ENCODE data around the gene TGM4. TPM values are rescaled to one million over a fixed set of nuclear protein-coding genes. Genes with fewer than 3 reads are reported as not detected.

The TGM4 gene
- total and polyA plus RNA-seq, 9 donors: not detected

DNA sequence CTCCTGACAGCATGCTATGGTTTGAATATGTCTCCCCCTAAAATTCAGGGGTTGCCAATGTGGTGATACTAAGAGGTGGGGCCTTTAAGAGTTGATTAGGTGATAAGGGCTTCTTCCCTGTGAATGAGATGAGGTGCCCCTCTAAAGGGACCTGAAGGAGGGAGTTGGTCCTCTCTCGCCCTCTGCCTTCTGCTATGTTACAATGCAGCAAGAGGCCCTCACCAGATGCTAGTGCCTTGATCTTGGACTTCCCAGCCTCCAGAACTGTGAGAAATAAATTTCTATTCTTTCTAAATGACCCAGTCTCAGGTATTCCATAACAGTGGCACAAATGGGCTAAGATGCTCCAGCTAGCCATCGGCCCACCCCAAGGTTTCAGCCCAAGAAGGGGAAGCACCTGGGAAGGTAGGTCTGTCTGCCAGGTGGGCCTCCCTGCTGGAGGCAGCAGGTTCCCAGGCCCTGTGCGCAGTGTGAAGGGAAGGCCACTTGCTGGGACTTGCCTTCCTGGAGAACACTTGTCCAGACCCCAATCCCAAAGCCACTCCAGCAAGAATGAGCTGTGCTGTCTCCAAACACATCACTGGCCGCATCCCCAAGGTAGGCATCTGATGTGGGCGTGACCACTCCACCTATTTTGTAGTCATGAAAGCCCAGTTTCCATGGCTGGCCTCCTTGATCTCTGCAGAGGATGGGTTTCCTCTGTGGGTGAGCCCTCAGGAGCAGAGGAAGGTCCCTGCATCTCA, 9.0 kb downstream of the TGM4 start:
- H3K27me3 ChIP-seq: no peaks in the 10 kb centered on the region
- H3K27ac ChIP-seq: no peak overlapping the region
- WGBS, 3 donors: 87 to 93% (median 89%) methylated on average over 5 of the region's 5 CpGs
- no peaks in the 10 kb centered on the region for H3K36me3 ChIP-seq
- H3K4me3 ChIP-seq: no peak overlapping the region
- no peak for DNase-seq
- TF ChIP-seq EP300 (IDR thresholded peaks at IDR 0.05): no peak
- TF ChIP-seq, protein P1, sequence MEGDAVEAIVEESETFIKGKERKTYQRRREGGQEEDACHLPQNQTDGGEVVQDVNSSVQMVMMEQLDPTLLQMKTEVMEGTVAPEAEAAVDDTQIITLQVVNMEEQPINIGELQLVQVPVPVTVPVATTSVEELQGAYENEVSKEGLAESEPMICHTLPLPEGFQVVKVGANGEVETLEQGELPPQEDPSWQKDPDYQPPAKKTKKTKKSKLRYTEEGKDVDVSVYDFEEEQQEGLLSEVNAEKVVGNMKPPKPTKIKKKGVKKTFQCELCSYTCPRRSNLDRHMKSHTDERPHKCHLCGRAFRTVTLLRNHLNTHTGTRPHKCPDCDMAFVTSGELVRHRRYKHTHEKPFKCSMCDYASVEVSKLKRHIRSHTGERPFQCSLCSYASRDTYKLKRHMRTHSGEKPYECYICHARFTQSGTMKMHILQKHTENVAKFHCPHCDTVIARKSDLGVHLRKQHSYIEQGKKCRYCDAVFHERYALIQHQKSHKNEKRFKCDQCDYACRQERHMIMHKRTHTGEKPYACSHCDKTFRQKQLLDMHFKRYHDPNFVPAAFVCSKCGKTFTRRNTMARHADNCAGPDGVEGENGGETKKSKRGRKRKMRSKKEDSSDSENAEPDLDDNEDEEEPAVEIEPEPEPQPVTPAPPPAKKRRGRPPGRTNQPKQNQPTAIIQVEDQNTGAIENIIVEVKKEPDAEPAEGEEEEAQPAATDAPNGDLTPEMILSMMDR (IDR thresholded peaks at IDR 0.05): no peak
- no peak for TF ChIP-seq POLR2A (IDR thresholded peaks at IDR 0.05)
- no peaks in the 10 kb centered on the region for H3K4me1 ChIP-seq (ENCODE audit: insufficient read depth)
- H3K9me3 ChIP-seq: no peaks in the 10 kb centered on the region
- intact Hi-C loops (cut with DNase I): no loop called here

DNA sequence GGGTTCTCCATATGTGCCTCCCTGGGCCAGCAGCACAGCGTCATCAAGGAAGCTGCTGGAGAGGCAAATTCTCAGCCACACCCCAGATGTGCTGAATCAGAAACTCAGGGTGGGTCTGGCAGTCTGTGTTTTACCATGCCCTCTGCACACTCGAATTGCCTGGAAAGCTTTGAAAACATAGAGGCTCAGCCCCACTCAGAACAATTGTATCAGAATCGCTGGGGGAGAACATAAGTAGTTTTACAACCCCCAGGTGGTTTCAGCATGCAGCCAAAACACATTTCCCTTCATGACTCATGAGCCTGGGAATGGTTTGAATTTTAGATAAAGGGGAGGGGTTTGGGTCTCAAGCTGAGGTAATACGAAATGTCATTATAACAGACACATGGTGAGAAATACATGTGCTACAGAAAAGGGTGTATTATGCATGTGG, 9.6 kb downstream of the TGM4 start:
- intact Hi-C loops (cut with DNase I): no loop called here
- WGBS, 3 donors: 16 to 26% (median 23%) methylated on average over 4 of the region's 4 CpGs

DNA sequence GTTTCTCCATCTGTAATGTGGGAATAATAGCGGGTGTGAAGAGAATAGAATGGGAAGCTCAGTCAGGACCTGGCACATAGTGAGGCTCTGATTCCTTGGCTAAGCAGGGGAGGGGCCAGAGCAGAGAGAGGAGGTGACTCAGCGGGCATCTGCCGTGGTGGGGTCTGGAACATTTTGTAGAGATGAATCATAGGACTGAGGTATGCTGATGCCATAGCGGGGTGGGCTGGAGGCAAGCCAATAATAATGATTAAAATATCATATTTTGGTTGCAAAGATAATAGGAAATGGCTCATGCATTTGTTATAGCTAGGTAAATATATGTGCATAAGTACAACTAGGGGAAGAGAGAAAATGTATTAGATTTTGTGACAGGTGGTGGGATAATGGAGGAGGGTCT, 11.2 kb downstream of the TGM4 start:
- no peak for TF ChIP-seq POLR2A (IDR thresholded peaks at IDR 0.05)
- TF ChIP-seq EP300 (IDR thresholded peaks at IDR 0.05): no peak
- TF ChIP-seq, protein P1 (IDR thresholded peaks at IDR 0.05): no peak
- WGBS, 3 donors: 45 to 57% (median 49%) methylated on average over 4 of the region's 4 CpGs
- Histone ChIP-seq H3K4me1 (ENCODE audit: insufficient read depth) (no peaks in the 10 kb centered on the region), H3K27me3 (no peaks in the 10 kb centered on the region), H3K36me3 (no peaks in the 10 kb centered on the region), H3K4me3 (no peak overlapping the region), H3K9me3 (no peaks in the 10 kb centered on the region), H3K27ac (no peak overlapping the region)
- DNase-seq: no peak
- intact Hi-C loops (cut with DNase I): no loop called here

More for the DNA sequence above, 9.6 kb downstream of the TGM4 start:
- Histone ChIP-seq H3K4me1 (ENCODE audit: insufficient read depth) (no peaks in the 10 kb centered on the region), H3K27me3 (no peaks in the 10 kb centered on the region), H3K9me3 (no peaks in the 10 kb centered on the region), H3K36me3 (no peaks in the 10 kb centered on the region), H3K27ac (no peak overlapping the region), H3K4me3 (no peak overlapping the region)
- no peak for DNase-seq
- TF ChIP-seq EP300 (IDR thresholded peaks at IDR 0.05): no peak
- TF ChIP-seq, protein P1 (IDR thresholded peaks at IDR 0.05): no peak
- no peak for TF ChIP-seq POLR2A (IDR thresholded peaks at IDR 0.05)

DNA sequence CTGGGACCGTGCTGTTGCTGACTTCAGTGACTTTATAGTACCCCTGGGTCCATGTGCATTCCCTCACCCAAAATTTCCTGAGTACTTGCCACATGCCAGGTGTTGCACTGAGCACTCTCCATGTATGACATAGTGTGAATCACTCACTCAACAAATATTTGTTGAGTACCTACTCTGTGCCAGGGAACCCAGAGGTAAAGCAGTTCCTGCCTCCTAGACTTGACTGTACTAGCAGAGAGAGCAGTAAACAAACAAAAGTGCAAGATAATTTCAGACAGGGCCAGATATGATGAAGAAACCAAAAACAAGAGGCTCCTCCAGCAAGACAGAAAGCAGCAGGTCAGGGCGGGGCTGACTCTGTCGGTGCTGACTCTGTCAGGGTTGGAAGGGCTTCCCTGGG, 12.2 kb downstream of the TGM4 start:
- Histone ChIP-seq H3K27me3 (no peaks in the 10 kb centered on the region), H3K4me3 (no peak overlapping the region), H3K9me3 (no peaks in the 10 kb centered on the region), H3K36me3 (no peaks in the 10 kb centered on the region), H3K4me1 (ENCODE audit: insufficient read depth) (no peaks in the 10 kb centered on the region), H3K27ac (no peak overlapping the region)
- intact Hi-C loops (cut with DNase I): no loop called here
- TF ChIP-seq, protein P1 (IDR thresholded peaks at IDR 0.05): no peak
- no peak for TF ChIP-seq POLR2A (IDR thresholded peaks at IDR 0.05)
- no peak for TF ChIP-seq EP300 (IDR thresholded peaks at IDR 0.05)
- WGBS, 3 donors: 65 to 75% (median 70%) methylated on average over 3 of the region's 3 CpGs
- no peak for DNase-seq

All from ovary (tissue), 9 donors.